Activated naive CD4-positive, alpha-beta T cell treated with anti-CD3 and anti-CD28 coated beads for 36 hours (primary cell): ENCODE data around the gene LRRC56. TPM values are rescaled to one million over a fixed set of nuclear protein-coding genes. Genes with fewer than 3 reads are reported as not detected.

ENCODE experiments used
- CTCF ChIA-PET: fragments of 350-600 bp; sonication (Branson Sonifier 250); formaldehyde crosslinking; loops from one replicate; lab custom pipeline; 2021; ENCODE audit warnings: antibody characterized with exemption; lab: Charles Lee
- DNase-seq: peaks from one replicate; pipeline ENCODE4 v3.0.0-alpha.2; 2020
- H3K27ac Mint-ChIP-seq: one replicate; pipeline ENCODE4 v1.8.0; 2021; ENCODE audit warnings: mild to moderate bottlenecking, mixed read lengths
- H3K27me3 Mint-ChIP-seq: one replicate; pipeline ENCODE4 v1.8.0; 2021; ENCODE audit warnings: low read depth, mixed read lengths
- H3K36me3 Mint-ChIP-seq: one replicate; pipeline ENCODE4 v1.8.0; 2021; ENCODE audit warnings: low read depth, mixed read lengths
- H3K4me1 Mint-ChIP-seq: one replicate; pipeline ENCODE4 v1.8.0; 2021; ENCODE audit warnings: low read depth, mixed read lengths
- H3K4me3 Mint-ChIP-seq: one replicate; pipeline ENCODE4 v1.8.0; 2021; ENCODE audit warnings: mild to moderate bottlenecking, moderate library complexity, mixed read lengths
- H3K9me3 Mint-ChIP-seq: one replicate; pipeline ENCODE4 v1.8.0; 2021; ENCODE audit warnings: mixed read lengths
- intact Hi-C: fragments of 100-400 bp; cut with micrococcal nuclease; formaldehyde crosslinking; loops from one replicate; pipeline ENCODE4 v1.15.1; 2023
- total RNA-seq, 2 experiments: library from RNA; stranded (reverse); gene quantifications; one replicate each; pipeline ENCODE4 v1.2.3, GENCODE V29; 2021

LRRC56 gene
- total RNA-seq, 2 experiments from 2014 or later = 1.0 to 1.3 TPM

- Mint-ChIP-seq H3K4me3 (no peak overlapping the region), H3K4me1 (peaks cover 4% of the 10 kb centered on the region), H3K36me3 (no peaks in the 10 kb centered on the region), H3K27ac (no peak overlapping the region), H3K27me3 (no peaks in the 10 kb centered on the region), H3K9me3 (no peaks in the 10 kb centered on the region)
- CTCF ChIA-PET = interaction anchor here (0.6 kb wide), 1 partner anchor 191 kb away, joined by 3 read pairs; no protein-coding TSS in a partner anchor
- no peak for DNase-seq
- intact Hi-C loops = no loop called here
These were observed 3.5 kb downstream of the LRRC56 start for GRCh38 chr11:540583-541432.

- Mint-ChIP-seq H3K4me3 (no peak overlapping the region), H3K36me3 (no peaks in the 10 kb centered on the region), H3K27me3 (no peaks in the 10 kb centered on the region), H3K27ac (no peak overlapping the region), H3K4me1 (peaks cover 4% of the 10 kb centered on the region), H3K9me3 (no peaks in the 10 kb centered on the region)
- intact Hi-C loops = no loop called here
- no peak for DNase-seq
- CTCF ChIA-PET = no interaction called here
These were observed 4.1 kb downstream of the LRRC56 start for GRCh38 chr11:541433-541885.

- H3K36me3 Mint-ChIP-seq = no peaks in the 10 kb centered on the region
- intact Hi-C loops = no loop called here
- no peaks in the 10 kb centered on the region for H3K27me3 Mint-ChIP-seq
- no peak for DNase-seq
- no peak overlapping the region for H3K27ac Mint-ChIP-seq
- no peaks in the 10 kb centered on the region for H3K9me3 Mint-ChIP-seq
- H3K4me1 Mint-ChIP-seq = no peaks in the 10 kb centered on the region
- H3K4me3 Mint-ChIP-seq = no peak overlapping the region
- CTCF ChIA-PET = interaction anchor here (1.2 kb wide), 1 partner anchor 26 kb away, joined by 3 read pairs; no protein-coding TSS in a partner anchor
These were observed 7.5 kb downstream of the LRRC56 start for GRCh38 chr11:544817-545166.

- Mint-ChIP-seq H3K4me1 (no peaks in the 10 kb centered on the region), H3K9me3 (no peaks in the 10 kb centered on the region), H3K4me3 (no peak overlapping the region), H3K36me3 (no peaks in the 10 kb centered on the region), H3K27ac (no peak overlapping the region), H3K27me3 (no peaks in the 10 kb centered on the region)
- no peak for DNase-seq
- CTCF ChIA-PET = interaction anchor here (1.2 kb wide), 1 partner anchor 26 kb away, joined by 3 read pairs; no protein-coding TSS in a partner anchor
- intact Hi-C loops = no loop called here
These were observed 7.8 kb downstream of the LRRC56 start for GRCh38 chr11:545171-545570.

- Mint-ChIP-seq H3K27ac (no peak overlapping the region), H3K27me3 (no peaks in the 10 kb centered on the region), H3K9me3 (no peaks in the 10 kb centered on the region), H3K4me1 (no peaks in the 10 kb centered on the region), H3K4me3 (no peak overlapping the region), H3K36me3 (no peaks in the 10 kb centered on the region)
- intact Hi-C loops = no loop called here
- CTCF ChIA-PET = interaction anchor here (0.6 kb wide), 1 partner anchor 10 kb away, joined by 4 read pairs; no protein-coding TSS in a partner anchor
- no peak for DNase-seq
These were observed 11.6 kb downstream of the LRRC56 start for GRCh38 chr11:548700-549603.

- H3K27ac Mint-ChIP-seq = no peak overlapping the region
- no peak overlapping the region for H3K4me3 Mint-ChIP-seq
- H3K36me3 Mint-ChIP-seq = no peaks in the 10 kb centered on the region
- CTCF ChIA-PET = interaction anchor here (1.2 to 1.5 kb wide), 2 partner anchors 14 to 173 kb away, joined by 3 read pairs; no protein-coding TSS in a partner anchor
- no peak for DNase-seq
- intact Hi-C loops = no loop called here
- no peaks in the 10 kb centered on the region for H3K4me1 Mint-ChIP-seq
- no peaks in the 10 kb centered on the region for H3K9me3 Mint-ChIP-seq
- no peaks in the 10 kb centered on the region for H3K27me3 Mint-ChIP-seq
These were observed 12.9 kb downstream of the LRRC56 start for GRCh38 chr11:550021-550745.

- CTCF ChIA-PET = interaction anchor here (0.5 to 1.5 kb wide), 4 partner anchors 13 to 172 kb away, joined by 3 to 4 read pairs (median 3); no protein-coding TSS in a partner anchor
- Mint-ChIP-seq H3K27me3 (no peaks in the 10 kb centered on the region), H3K4me1 (no peaks in the 10 kb centered on the region), H3K4me3 (no peak overlapping the region), H3K36me3 (no peaks in the 10 kb centered on the region), H3K9me3 (no peaks in the 10 kb centered on the region), H3K27ac (no peak overlapping the region)
- intact Hi-C loops = no loop called here
- DNase-seq = no peak
These were observed 13.4 kb downstream of the LRRC56 start for GRCh38 chr11:550746-551085.

GRCh38 chr11:551131-551530, 13.8 kb downstream of the LRRC56 start:
- DNase-seq = no peak
- Mint-ChIP-seq H3K4me3 (no peak overlapping the region), H3K27ac (no peak overlapping the region), H3K9me3 (no peaks in the 10 kb centered on the region), H3K36me3 (no peaks in the 10 kb centered on the region), H3K4me1 (no peaks in the 10 kb centered on the region), H3K27me3 (no peaks in the 10 kb centered on the region)
- intact Hi-C loops = no loop called here
- CTCF ChIA-PET = interaction anchor here (0.5 to 1.5 kb wide), 4 partner anchors 13 to 172 kb away, joined by 3 to 4 read pairs (median 3); no protein-coding TSS in a partner anchor

GRCh38 chr11:551596-551995, 14.3 kb downstream of the LRRC56 start:
- Mint-ChIP-seq H3K36me3 (no peaks in the 10 kb centered on the region), H3K27ac (no peak overlapping the region), H3K9me3 (no peaks in the 10 kb centered on the region), H3K4me1 (no peaks in the 10 kb centered on the region), H3K27me3 (peaks cover 3% of the 10 kb centered on the region), H3K4me3 (no peak overlapping the region)
- DNase-seq = no peak
- CTCF ChIA-PET = interaction anchor here (0.6 to 0.8 kb wide), 2 partner anchors 33 to 61 kb away, joined by 4 read pairs; no protein-coding TSS in a partner anchor
- intact Hi-C loops = no loop called here

GRCh38 chr11:553083-553987, 16.0 kb downstream of the LRRC56 start:
- no peaks in the 10 kb centered on the region for H3K9me3 Mint-ChIP-seq
- H3K27me3 Mint-ChIP-seq = peaks cover 3% of the 10 kb centered on the region
- CTCF ChIA-PET = interaction anchor here (2.5 to 4.4 kb wide), 3 partner anchors 11 to 173 kb away, joined by 18 to 26 read pairs (median 21); no protein-coding TSS in a partner anchor
- no peak overlapping the region for H3K27ac Mint-ChIP-seq
- H3K36me3 Mint-ChIP-seq = no peaks in the 10 kb centered on the region
- no peak overlapping the region for H3K4me3 Mint-ChIP-seq
- DNase-seq = no peak
- intact Hi-C loops = no loop called here
- H3K4me1 Mint-ChIP-seq = peaks cover 2% of the 10 kb centered on the region

GRCh38 chr11:553988-554340, 16.6 kb downstream of the LRRC56 start:
- H3K27ac Mint-ChIP-seq = no peak overlapping the region
- intact Hi-C loops = loop anchor here (2.0 kb wide), 1 partner anchor 75 kb away; no protein-coding TSS in a partner anchor
- no peaks in the 10 kb centered on the region for H3K36me3 Mint-ChIP-seq
- peaks cover 2% of the 10 kb centered on the region for H3K4me1 Mint-ChIP-seq
- H3K4me3 Mint-ChIP-seq = no peak overlapping the region
- no peak for DNase-seq
- no peaks in the 10 kb centered on the region for H3K9me3 Mint-ChIP-seq
- H3K27me3 Mint-ChIP-seq = peaks cover 3% of the 10 kb centered on the region
- CTCF ChIA-PET = interaction anchor here (2.5 to 4.4 kb wide), 3 partner anchors 11 to 172 kb away, joined by 18 to 26 read pairs (median 21); no protein-coding TSS in a partner anchor
